IPS-18c (cell line): ENCODE data around the gene RRP12.
"Not testable (repeated sequence)": the region's sequence is repeated elsewhere in the genome, so short reads cannot be mapped to it uniquely, and the experiment has no call there.

ENCODE experiments used
- H3K4me3 ChIP-seq: 2 replicates; pipeline ENCODE4 v1.7.0; 2013; ENCODE audit warnings: low read depth, mild to moderate bottlenecking, low read length, moderate library complexity; ENCODE audit not compliant: insufficient read depth
- H3K9me3 ChIP-seq: one replicate; pipeline ENCODE4 v1.6.1; 2013; ENCODE audit warnings: mild to moderate bottlenecking, low read length, moderate library complexity; ENCODE audit not compliant: control insufficient read depth, insufficient read depth

The RRP12 gene

GRCh38 chr10:97356318-97356914 lies 44.7 kb downstream of the RRP12 start:
- H3K4me3 ChIP-seq = no peak overlapping the region
- H3K9me3 ChIP-seq = no peaks in the 10 kb centered on the region

GRCh38 chr10:97355571-97355975 lies 45.6 kb downstream of the RRP12 start:
- no peak overlapping the region for H3K4me3 ChIP-seq
- H3K9me3 ChIP-seq = no peaks in the 10 kb centered on the region

- Histone ChIP-seq H3K4me3 (no peak overlapping the region), H3K9me3 (no peaks in the 10 kb centered on the region)
Observed at GRCh38 chr10:97353945-97354344, 47.2 kb downstream of the RRP12 start.

- H3K4me3 ChIP-seq = no peak overlapping the region
Observed at GRCh38 chr10:97349752-97350513, 51.2 kb downstream of the RRP12 start.

DNA sequence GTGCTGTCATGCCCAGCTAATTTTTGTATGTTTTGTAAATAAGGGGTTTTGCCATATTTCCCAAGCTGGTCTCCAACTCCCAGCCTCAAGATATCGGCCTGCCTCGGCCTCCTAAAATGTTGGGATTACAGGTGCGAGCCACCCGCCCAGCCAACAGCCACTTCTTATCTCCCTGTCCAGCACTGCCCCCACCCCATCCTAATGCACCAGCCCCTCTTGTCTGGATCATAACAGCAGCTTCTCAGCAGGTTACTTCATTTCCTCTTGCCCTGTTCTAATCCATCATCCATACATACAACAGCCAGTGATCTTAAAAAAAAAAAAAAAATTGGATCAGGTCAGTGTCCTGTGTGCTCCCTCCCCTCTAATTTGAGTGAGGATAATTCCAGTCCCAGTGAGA lies 53.8 kb downstream of the RRP12 start:
- no peaks in the 10 kb centered on the region for H3K9me3 ChIP-seq
- no peak overlapping the region for H3K4me3 ChIP-seq

More at GRCh38 chr10:97349752-97350513, 51.2 kb downstream of the RRP12 start:
- H3K9me3 ChIP-seq = no peaks in the 10 kb centered on the region

DNA sequence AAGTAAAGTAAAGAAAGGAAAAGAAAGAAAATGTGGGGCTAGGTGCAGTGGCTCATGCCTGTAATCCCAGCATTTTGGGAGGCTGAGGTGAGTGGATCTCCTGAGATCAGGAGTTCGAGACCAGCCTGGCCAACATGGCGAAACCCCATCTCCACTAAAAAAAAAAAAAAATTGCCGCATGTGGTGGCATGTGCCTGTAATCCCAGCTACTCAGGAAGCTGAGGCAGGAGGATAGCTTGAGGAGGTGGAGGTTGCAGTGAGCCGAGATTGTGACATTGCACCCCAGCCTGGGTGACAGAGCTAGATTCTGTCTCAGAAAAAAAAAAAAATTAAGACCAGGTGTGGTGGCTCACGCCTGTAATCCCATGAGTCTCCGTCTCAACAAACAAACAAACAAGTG lies 57.5 kb downstream of the RRP12 start:
- not testable (repeated sequence) for H3K4me3 ChIP-seq, H3K9me3 ChIP-seq

- Histone ChIP-seq H3K4me3 (no peak overlapping the region), H3K9me3 (no peaks in the 10 kb centered on the region)
Observed at GRCh38 chr10:97341416-97341815, 59.7 kb downstream of the RRP12 start.

DNA sequence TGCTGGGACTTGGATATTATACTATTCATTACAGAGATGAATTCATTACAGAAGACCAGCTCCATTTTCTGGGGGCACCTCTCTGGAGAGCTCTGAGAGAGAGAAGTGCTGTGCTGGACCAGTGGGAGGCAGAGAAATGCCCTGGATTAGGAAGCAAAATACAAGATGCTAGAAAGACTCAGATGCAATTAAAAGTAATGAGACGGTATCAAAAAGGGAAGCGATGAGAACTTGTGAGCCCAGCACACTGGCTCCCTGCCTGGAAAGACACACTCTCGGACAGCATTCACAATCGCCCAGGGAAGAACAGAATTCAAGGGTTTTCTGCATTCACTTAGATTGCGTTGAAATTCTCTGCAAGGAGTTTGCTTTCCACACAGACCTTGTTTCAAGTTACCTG lies 63.1 kb downstream of the RRP12 start:
- peaks cover 2% of the 10 kb centered on the region for H3K9me3 ChIP-seq
- H3K4me3 ChIP-seq = no peak overlapping the region

- Histone ChIP-seq H3K4me3 (no peak overlapping the region), H3K9me3 (peaks cover 6% of the 10 kb centered on the region)
Observed at GRCh38 chr10:97336942-97337831, 64.0 kb downstream of the RRP12 start.

DNA sequence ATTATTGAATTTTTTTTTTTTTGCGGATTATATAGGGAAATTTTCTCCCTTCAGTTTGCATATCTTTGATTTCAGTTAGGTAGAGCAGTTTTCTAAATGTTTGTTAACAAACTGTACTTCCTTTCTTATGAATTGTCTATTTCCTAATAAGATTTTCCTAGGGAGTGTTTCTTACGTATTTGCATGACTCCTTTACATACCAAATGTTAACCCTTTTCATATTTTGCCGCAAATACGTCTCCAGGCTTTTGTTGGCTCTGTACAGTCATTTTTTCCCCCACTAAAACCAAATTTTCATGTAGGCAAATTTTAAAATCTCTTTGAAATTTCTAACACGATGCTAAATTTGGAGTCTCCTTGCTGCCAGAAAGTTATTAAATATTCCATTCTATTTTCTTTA lies 64.7 kb downstream of the RRP12 start:
- H3K9me3 ChIP-seq = peaks cover 6% of the 10 kb centered on the region
- no peak overlapping the region for H3K4me3 ChIP-seq

DNA sequence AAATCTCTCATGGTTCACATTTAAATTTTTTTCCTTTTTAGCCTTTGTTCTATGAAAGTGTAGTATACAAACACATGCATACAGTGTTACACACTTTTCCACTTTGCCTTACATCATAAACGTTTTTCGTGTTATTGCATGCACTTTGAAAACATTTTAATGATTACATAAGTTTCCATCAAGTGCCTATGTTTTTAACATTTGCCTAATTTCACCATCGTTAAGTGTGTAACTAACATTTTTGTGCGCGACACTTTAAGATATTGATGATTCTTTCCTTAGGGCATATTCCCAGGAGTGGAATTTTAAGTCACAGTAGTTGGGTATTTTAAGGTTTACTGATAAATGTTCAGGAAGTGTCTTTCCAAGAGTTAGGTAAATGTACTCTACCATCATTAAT lies 65.1 kb downstream of the RRP12 start:
- H3K4me3 ChIP-seq = no peak overlapping the region
- peaks cover 6% of the 10 kb centered on the region for H3K9me3 ChIP-seq

DNA sequence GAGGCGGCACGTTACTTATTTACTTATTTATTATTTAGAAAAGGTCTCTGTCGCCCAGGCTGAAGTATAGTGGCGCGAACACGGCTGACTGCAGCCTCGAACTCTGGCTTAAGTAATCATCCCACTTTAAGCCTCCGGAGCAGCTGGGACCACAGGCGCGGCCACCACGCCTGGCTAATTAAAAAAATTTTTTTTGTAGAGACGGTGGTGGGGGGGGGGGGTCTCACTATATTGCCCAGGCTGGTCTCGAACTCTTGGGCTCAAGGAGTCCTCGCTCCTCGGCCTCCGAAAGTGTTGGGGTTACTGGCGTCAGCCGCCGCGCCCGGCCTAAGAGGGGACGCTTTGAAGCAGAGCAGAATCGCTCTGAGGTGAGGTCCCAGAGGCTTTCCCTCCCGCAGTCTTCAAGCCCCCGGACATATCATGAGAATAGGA lies 65.9 kb downstream of the RRP12 start:
- H3K9me3 ChIP-seq = peaks cover 6% of the 10 kb centered on the region
- peak overlapping the region; percentile 92 for H3K4me3 ChIP-seq

- peaks cover 6% of the 10 kb centered on the region for H3K9me3 ChIP-seq
- peak within 1 kb of the TSS; percentile 92 for H3K4me3 ChIP-seq
Observed at GRCh38 chr10:97334370-97335175, 66.6 kb downstream of the RRP12 start, which contains the start of gene FRAT2. FRAT2 (minus strand) TSS chr10:97334729; CDS start chr10:97334572, 157 bp downstream.

- peaks cover 6% of the 10 kb centered on the region for H3K9me3 ChIP-seq
- H3K4me3 ChIP-seq = peak overlapping the region; percentile 92
Observed at GRCh38 chr10:97333601-97334369, 67.4 kb downstream of the RRP12 start.

DNA sequence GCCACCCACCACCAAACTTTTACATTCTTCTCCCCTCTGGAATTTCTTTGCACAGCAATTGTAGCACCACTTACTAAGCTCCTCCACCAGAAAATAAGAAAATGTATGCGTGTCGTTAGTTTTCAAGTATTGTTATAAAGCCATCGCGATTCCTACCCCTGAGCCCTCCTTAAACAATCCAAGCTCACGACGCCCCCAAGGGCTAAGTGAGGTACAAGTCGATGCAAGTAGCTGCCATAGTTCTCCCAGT lies 67.9 kb downstream of the RRP12 start:
- peak overlapping the region; percentile 92 for H3K4me3 ChIP-seq
- H3K9me3 ChIP-seq = peaks cover 6% of the 10 kb centered on the region

GRCh38 chr10:97332591-97333350 lies 68.4 kb downstream of the RRP12 start:
- peaks cover 6% of the 10 kb centered on the region for H3K9me3 ChIP-seq
- H3K4me3 ChIP-seq = peak overlapping the region; percentile 92
